Natural killer cell (primary cell): Measurements from ENCODE around the gene MRPS15. TPM values are rescaled to one million over a fixed set of nuclear protein-coding genes. Genes with fewer than 3 reads are reported as not detected.
"Not testable (repeated sequence)": the region's sequence is repeated elsewhere in the genome, so short reads cannot be mapped to it uniquely, and the experiment has no call there.

Source experiments
- ATAC-seq, 3 donors: fragments of 150-1000 bp in 2 of 3; fragments of 200-7000 bp in 1 of 3; cut with Tn5 transposase; 1 replicate in 1 of 3; 2 replicates in 2 of 3; pipeline ENCODE4 v1.10.0; 2021; ENCODE audit warnings: mild to moderate bottlenecking in 2 of 3, moderate library complexity in 2 of 3
- DNase-seq, 2 donors: peaks; one replicate each; pipeline versions ENCODE4 v3.0.0 to v3.0.0-alpha.2; 2013 to 2021; ENCODE audit warnings: mixed read lengths in 1 of 2
- H3K27ac ChIP-seq: one replicate; pipeline ENCODE4 v1.5.1; 2013; ENCODE audit warnings: mild to moderate bottlenecking, low read length
- H3K27me3 ChIP-seq: one replicate; pipeline ENCODE4 v1.6.1; 2013; ENCODE audit warnings: low read length; ENCODE audit not compliant: control insufficient read depth, insufficient read depth
- H3K36me3 ChIP-seq: one replicate; pipeline ENCODE4 v1.6.1; 2013; ENCODE audit warnings: low read length; ENCODE audit not compliant: control insufficient read depth, insufficient read depth
- H3K4me1 ChIP-seq: one replicate; pipeline ENCODE4 v1.6.1; 2013; ENCODE audit warnings: low read length; ENCODE audit not compliant: control insufficient read depth, insufficient read depth
- H3K4me3 ChIP-seq: one replicate; pipeline ENCODE4 v1.5.1; 2013; ENCODE audit warnings: low read length
- H3K9me3 ChIP-seq: one replicate; pipeline ENCODE4 v1.6.1; 2013; ENCODE audit warnings: low read length; ENCODE audit not compliant: control insufficient read depth, insufficient read depth
- H3K27ac Mint-ChIP-seq, 2 donors: one replicate each; pipeline ENCODE4 v1.8.0; 2022; ENCODE audit warnings: mild to moderate bottlenecking in 2 of 2, mixed read lengths in 2 of 2, moderate library complexity in 1 of 2
- H3K27me3 Mint-ChIP-seq, 2 donors: one replicate each; pipeline ENCODE4 v1.8.0; 2022; ENCODE audit warnings: low read depth in 2 of 2, mixed read lengths in 2 of 2
- H3K36me3 Mint-ChIP-seq: one replicate; pipeline ENCODE4 v1.8.0; 2022; ENCODE audit warnings: mixed read lengths
- H3K4me1 Mint-ChIP-seq, 2 donors: one replicate each; pipeline ENCODE4 v1.8.0; 2022; ENCODE audit warnings: mixed read lengths in 2 of 2
- H3K4me3 Mint-ChIP-seq: one replicate; pipeline ENCODE4 v1.8.0; 2022; ENCODE audit warnings: mild to moderate bottlenecking, moderate library complexity, mixed read lengths
- H3K9me3 Mint-ChIP-seq, 2 donors: one replicate each; pipeline ENCODE4 v1.8.0; 2022; ENCODE audit warnings: mixed read lengths in 2 of 2
- CTCF ChIP-seq: fragments of 200-600 bp; IDR thresholded peaks from one replicate; pipeline ENCODE4 v1.8.0; 2022; ENCODE audit warnings: antibody characterized with exemption
- WGBS: methylation state at CpG from one replicate; pipeline ENCODE4 v1.1.7; 2013; ENCODE audit warnings: missing lambda C conversion rate; ENCODE audit not compliant: insufficient coverage; 5-methylcytosine and 5-hydroxymethylcytosine counted together
- intact Hi-C: fragments of 100-400 bp; cut with micrococcal nuclease; formaldehyde crosslinking; loops from one replicate; pipeline ENCODE4 v1.14.2; 2022
- total RNA-seq, 4 donors: library from RNA; stranded (reverse); fragments of 120-200 nt in 1 of 4; gene quantifications; one replicate each; pipeline versions ENCODE4 v1.2.3 to v1.2.4, GENCODE V29; 2013 to 2022

Gene MRPS15
- total RNA-seq, 3 donors from 2014 or later (not counting 1 experiment from before 2014, with no cell fraction given), result 28.2 to 38.2 (median 32.0) TPM

GRCh38 chr1:36503733-36504132 lies 39.5 kb upstream of the MRPS15 start:
- H3K27ac ChIP-seq, result no peak overlapping the region
- peaks cover 9% of the 10 kb centered on the region in 2 donors for H3K27me3 Mint-ChIP-seq
- DNase-seq (no peak), ATAC-seq (no peak)
- intact Hi-C loops, result no loop called here
- H3K36me3 ChIP-seq, result no peaks in the 10 kb centered on the region
- H3K36me3 Mint-ChIP-seq, result no peaks in the 10 kb centered on the region
- H3K27ac Mint-ChIP-seq, result no peak overlapping the region
- no peaks in the 10 kb centered on the region for H3K4me1 ChIP-seq
- H3K4me3 ChIP-seq, result no peak overlapping the region
- WGBS, result no CpG with 5 or more reads among the region's 1 CpG
- peaks cover 5% of the 10 kb centered on the region for H3K27me3 ChIP-seq
- no peak for TF ChIP-seq CTCF
- no peaks in the 10 kb centered on the region for H3K9me3 ChIP-seq
- no peak overlapping the region for H3K4me3 Mint-ChIP-seq
- H3K4me1 Mint-ChIP-seq, result no peaks in the 10 kb centered on the region
- H3K9me3 Mint-ChIP-seq, result no peaks in the 10 kb centered on the region

GRCh38 chr1:36503159-36503558 lies 39.0 kb upstream of the MRPS15 start:
- Mint-ChIP-seq H3K9me3 (no peaks in the 10 kb centered on the region), H3K4me1 (no peaks in the 10 kb centered on the region), H3K4me3 (no peak overlapping the region), H3K27ac (no peak overlapping the region), H3K27me3 (peaks cover 9 to 12% of the 10 kb centered on the region in 2 donors), H3K36me3 (no peaks in the 10 kb centered on the region)
- DNase-seq (no peak), ATAC-seq (no peak)
- no peaks in the 10 kb centered on the region for H3K4me1 ChIP-seq
- H3K27ac ChIP-seq, result no peak overlapping the region
- TF ChIP-seq CTCF, result no peak
- no CpG with 5 or more reads among the region's 1 CpG for WGBS
- H3K4me3 ChIP-seq, result no peak overlapping the region
- peaks cover 5% of the 10 kb centered on the region for H3K27me3 ChIP-seq
- no peaks in the 10 kb centered on the region for H3K9me3 ChIP-seq
- intact Hi-C loops, result no loop called here
- no peaks in the 10 kb centered on the region for H3K36me3 ChIP-seq

- H3K4me3 ChIP-seq, result no peak overlapping the region
- DNase-seq, result no peak
- peaks cover 5% of the 10 kb centered on the region for H3K27me3 ChIP-seq
- ATAC-seq, result no peak
- Mint-ChIP-seq H3K9me3 (no peaks in the 10 kb centered on the region), H3K4me3 (no peak overlapping the region), H3K27ac (no peak overlapping the region), H3K4me1 (no peaks in the 10 kb centered on the region), H3K36me3 (no peaks in the 10 kb centered on the region), H3K27me3 (peaks cover 9 to 13% of the 10 kb centered on the region in 2 donors)
- H3K4me1 ChIP-seq, result no peaks in the 10 kb centered on the region
- H3K27ac ChIP-seq, result no peak overlapping the region
- no peaks in the 10 kb centered on the region for H3K36me3 ChIP-seq
- intact Hi-C loops, result no loop called here
- H3K9me3 ChIP-seq, result no peaks in the 10 kb centered on the region
- no peak for TF ChIP-seq CTCF
- WGBS, result 100% methylated on average over 1 of the region's 2 CpGs
These were observed 38.4 kb upstream of the MRPS15 start for GRCh38 chr1:36502616-36503015.

- 94% methylated on average over 2 of the region's 4 CpGs for WGBS
- H3K4me3 Mint-ChIP-seq, H3K9me3 ChIP-seq, H3K4me3 ChIP-seq, H3K36me3 Mint-ChIP-seq, H3K36me3 ChIP-seq, H3K27ac Mint-ChIP-seq, ATAC-seq, H3K9me3 Mint-ChIP-seq, H3K4me1 Mint-ChIP-seq, H3K27me3 ChIP-seq, H3K4me1 ChIP-seq, intact Hi-C loops, H3K27ac ChIP-seq, DNase-seq: not testable (repeated sequence)
- peaks cover 9 to 13% of the 10 kb centered on the region in 2 donors for H3K27me3 Mint-ChIP-seq
These were observed 37.7 kb upstream of the MRPS15 start for GRCh38 chr1:36501911-36502310.
